GM12873 (cell line): Measurements from ENCODE around the gene MDM1.

Experiments used
- TF ChIP-seq, protein P1 (sequence below): IDR thresholded peaks from 2 replicates; pipeline ENCODE4 v1.5.1; 2012; ENCODE audit warnings: low read depth, mild to moderate bottlenecking, moderate library complexity, low read length, control low read depth; ENCODE audit not compliant: insufficient read depth; ENCODE audit errors: missing control alignments

MDM1 gene

DNA sequence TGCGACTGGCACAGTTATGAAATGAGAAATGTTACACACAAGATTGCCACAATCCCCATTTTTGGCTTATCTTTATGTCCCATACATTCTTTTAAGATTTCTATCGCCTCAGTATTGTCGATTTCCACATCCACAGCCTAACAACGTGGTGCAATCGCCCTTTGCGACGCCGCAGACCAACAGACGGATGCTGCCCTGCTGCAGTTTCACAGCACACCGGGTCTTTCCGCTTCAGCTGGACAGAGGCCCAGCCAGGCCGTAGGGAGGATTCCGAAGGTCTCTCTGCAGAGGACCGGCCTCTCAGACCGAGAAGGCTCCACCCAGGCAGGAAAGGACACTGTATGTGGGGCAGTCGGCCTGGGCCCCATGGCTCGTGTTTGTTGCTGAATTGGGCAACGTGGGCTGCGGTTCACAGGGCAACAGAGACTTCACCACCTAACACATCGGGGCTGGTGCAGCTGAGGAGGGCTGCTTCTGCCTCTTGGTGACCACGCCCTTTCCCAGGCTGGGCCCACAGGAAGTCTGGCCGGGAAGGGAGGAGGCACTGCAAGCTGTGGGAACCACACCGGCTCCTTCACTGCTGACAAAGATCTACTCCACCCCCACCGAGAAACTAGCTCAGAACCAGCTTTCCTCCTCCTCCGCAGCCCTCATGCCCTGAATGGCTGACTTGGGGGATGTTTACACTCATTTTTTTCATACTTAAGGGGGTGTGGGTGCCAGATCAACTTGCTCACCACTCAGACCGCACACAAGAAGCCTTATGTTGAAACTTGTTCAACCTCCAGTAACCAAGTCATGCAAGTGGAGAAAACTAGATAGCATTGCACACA is 32.9 kb upstream of the MDM1 start:
- TF ChIP-seq, protein P1, sequence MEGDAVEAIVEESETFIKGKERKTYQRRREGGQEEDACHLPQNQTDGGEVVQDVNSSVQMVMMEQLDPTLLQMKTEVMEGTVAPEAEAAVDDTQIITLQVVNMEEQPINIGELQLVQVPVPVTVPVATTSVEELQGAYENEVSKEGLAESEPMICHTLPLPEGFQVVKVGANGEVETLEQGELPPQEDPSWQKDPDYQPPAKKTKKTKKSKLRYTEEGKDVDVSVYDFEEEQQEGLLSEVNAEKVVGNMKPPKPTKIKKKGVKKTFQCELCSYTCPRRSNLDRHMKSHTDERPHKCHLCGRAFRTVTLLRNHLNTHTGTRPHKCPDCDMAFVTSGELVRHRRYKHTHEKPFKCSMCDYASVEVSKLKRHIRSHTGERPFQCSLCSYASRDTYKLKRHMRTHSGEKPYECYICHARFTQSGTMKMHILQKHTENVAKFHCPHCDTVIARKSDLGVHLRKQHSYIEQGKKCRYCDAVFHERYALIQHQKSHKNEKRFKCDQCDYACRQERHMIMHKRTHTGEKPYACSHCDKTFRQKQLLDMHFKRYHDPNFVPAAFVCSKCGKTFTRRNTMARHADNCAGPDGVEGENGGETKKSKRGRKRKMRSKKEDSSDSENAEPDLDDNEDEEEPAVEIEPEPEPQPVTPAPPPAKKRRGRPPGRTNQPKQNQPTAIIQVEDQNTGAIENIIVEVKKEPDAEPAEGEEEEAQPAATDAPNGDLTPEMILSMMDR: no peak

DNA sequence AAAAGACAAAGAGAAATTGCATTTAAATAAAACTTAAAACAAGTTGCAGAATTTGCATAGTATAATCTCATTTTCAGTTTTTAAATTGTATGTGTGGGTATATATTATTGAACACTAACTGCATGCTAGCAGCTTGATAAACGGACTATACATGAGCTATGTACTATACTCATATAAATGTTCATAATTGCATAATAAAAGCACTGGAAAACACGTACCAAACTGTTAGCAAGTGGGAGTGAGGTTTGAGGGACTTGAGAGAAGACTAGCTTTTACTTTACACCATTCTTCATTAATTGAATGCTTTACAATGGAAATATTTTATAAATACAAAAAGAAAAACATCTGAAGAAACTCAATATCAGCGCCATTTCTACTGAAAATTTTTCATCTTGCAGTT is 32.2 kb upstream of the MDM1 start:
- TF ChIP-seq, protein P1: no peak

DNA sequence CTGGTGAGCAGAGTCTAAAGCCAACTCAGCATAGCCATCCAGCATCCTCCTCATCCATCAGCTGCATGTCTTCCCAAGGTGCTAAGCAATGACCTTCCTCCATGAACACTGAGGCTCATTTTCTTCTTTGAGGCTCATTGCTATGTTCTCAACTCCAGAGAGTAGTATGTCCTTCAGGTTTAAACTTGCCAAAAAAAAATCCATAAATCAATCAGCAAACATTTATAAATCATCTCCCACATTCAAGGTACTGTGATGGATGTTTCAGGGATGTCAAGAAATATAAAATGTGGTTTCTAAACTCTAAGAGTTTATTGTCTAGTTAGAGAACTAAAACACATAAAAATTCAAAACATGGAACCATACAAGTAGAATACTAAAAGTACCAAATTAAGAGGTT is 29.8 kb upstream of the MDM1 start:
- TF ChIP-seq, protein P1: no peak

DNA sequence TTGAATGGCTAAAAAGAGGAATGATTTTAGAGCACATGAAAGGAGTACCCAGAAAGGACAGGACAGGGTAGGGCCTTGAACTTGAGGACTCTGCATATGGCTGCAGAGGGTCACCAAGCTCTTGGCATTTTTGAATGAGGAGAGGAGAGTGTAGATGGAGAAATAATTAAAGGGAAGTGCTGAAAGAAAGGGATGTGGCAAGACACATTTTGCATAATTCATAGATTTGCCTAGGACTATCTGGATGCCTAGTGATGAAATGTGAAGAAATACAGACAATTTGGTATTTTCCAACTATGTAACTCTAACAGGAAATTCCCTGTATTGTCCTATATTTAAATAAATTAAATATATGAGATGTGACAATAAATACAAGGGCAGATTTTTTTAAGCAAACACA is 27.5 kb upstream of the MDM1 start:
- TF ChIP-seq, protein P1: no peak

DNA sequence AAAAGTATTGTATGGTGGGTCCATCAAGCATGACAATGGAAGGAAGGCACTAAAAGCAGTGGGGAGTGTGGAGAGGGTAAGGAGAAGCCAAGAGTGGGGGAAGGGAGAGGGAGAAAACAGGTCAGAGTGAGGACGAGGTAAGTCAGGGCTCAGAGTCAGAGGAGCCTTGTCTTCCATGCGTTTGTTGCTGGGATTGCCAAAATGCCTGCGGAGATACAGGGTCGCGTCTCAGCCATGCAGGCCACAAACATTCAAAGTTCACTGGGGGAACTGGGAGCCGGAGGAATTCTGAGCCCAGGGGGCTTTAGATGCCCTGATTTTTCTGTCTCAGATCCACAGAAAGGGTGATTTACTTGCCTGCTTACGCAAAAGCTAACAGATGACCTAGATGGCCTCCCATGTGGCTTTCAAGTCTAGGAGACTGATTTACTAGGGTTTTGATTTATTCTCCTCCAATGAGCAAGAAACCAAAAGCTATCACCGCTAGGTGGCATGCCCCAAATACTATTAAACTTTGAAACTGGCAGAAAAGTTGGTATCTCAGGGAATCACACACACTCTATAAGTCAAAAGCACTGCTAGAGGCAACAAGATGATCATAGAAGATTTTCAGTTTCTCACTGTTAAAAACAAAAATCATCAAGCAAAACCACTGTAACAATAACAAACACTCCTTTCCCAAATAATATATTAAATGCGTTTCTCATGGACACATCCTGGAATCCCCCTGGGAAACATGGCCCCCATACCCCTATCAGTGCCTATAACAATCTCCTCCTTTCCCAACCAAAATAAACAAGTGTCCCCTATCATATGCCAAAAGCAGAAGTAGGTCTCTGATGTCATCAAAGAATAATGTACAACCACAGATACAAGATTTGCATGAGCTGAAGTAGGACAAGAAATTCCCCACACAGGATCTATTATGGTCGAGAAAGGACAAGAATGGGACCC is 26.6 kb upstream of the MDM1 start:
- TF ChIP-seq, protein P1: peak; percentile 60

DNA sequence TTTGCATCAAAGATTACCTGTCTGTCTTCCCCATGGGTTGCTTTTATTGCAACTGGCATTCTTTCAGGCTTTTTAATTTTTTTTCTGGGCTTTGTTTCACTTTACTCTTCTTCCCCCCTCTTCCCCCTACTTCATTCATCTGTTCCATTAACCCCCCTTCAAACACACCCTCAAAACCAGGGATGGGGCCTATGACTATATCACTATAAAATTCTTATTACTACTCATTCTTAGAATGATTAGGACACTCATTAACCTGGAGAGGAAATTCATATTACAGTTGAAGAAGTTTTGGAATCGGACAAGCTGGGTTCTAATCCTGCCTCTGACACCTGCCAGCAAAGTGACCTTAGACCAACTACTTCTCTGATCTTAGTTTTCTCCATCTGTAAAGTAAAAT is 24.8 kb upstream of the MDM1 start:
- TF ChIP-seq, protein P1: no peak
